ENCODE data around the gene DAB2IP.

DAB2IP gene

DNA sequence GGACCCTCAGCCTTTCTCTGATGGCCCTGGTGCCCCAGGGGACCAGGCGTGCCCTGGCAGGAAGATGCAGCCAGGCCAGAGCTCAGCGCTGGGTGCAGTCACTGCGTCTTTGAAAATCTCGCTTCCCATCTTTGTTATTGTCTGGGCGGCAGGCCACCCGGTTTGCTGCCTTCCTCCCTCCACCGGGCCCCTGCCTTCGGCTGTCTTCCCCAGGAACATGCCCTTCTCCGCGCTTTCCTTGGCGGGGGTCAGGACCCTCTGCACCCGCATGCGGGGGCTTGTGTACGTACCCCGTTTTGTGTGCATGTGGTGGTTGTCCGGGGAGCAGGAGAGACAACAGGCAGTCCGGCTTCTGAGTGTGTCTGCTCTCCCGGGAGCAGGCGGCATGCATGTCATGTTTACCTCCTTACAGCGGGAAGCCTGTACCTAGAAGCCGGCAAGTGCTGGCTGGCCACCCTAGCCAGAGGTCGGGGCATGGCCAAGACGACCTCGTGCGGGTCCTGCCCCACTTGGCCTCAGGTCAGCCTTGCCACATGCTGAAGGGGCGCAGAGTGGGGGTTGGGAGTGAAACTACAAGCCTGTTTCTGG, 49.5 kb downstream of the DAB2IP start (continued):
- TF ChIP-seq, protein P1, sequence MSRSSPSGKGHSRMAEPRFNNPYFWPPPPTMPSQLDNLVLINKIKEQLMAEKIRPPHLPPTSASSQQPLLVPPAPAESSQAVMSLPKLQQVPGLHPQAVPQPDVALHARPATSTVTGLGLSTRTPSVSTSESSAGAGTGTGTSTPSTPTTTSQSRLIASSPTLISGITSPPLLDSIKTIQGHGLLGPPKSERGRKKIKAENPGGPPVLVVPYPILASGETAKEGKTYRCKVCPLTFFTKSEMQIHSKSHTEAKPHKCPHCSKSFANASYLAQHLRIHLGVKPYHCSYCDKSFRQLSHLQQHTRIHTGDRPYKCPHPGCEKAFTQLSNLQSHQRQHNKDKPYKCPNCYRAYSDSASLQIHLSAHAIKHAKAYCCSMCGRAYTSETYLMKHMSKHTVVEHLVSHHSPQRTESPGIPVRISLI (tag by site-specific recombination; IDR thresholded peaks at IDR 0.05): no peak
- TF ChIP-seq SP3 (tag by site-specific recombination; IDR thresholded peaks at IDR 0.05) (no peak), ZNF280C (tag by site-specific recombination; IDR thresholded peaks at IDR 0.05) (no peak), ZNF114 (tag by site-specific recombination; IDR thresholded peaks at IDR 0.05) (no peak)
- TF ChIP-seq, protein P2, sequence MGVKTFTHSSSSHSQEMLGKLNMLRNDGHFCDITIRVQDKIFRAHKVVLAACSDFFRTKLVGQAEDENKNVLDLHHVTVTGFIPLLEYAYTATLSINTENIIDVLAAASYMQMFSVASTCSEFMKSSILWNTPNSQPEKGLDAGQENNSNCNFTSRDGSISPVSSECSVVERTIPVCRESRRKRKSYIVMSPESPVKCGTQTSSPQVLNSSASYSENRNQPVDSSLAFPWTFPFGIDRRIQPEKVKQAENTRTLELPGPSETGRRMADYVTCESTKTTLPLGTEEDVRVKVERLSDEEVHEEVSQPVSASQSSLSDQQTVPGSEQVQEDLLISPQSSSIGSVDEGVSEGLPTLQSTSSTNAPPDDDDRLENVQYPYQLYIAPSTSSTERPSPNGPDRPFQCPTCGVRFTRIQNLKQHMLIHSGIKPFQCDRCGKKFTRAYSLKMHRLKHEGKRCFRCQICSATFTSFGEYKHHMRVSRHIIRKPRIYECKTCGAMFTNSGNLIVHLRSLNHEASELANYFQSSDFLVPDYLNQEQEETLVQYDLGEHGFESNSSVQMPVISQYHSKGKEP (tag by site-specific recombination; IDR thresholded peaks at IDR 0.05): no peak

- no peak overlapping the region for H3K27ac ChIP-seq (ENCODE audit: extremely low read depth, low read depth, low read length)
- no peak for TF ChIP-seq ZNF394 (tag by site-specific recombination; IDR thresholded peaks at IDR 0.05; ENCODE audit: borderline replicate concordance)
- TF ChIP-seq ZFHX2 (tag by site-specific recombination; conservative IDR thresholded peaks at IDR 0.05): peak; percentile 14; the same call in 1 of the 2 replicates
- no peaks in the 10 kb centered on the region for H3K36me3 ChIP-seq (ENCODE audit: control insufficient read depth in 2 of 2, insufficient read depth in 1 of 2, low read length in 2 of 2)
- H3K9me3 ChIP-seq (ENCODE audit: control insufficient read depth, insufficient read depth, low read depth, low read length): no peaks in the 10 kb centered on the region
- ChIA-PET POLR2A (no interaction called here), CTCF (interaction anchor here (0.6 kb wide), 2 partner anchors 278 to 681 kb away, joined by 3 read pairs; no protein-coding TSS in a partner anchor)
- H3K4me3 ChIP-seq (ENCODE audit: low read depth, low read length): no peak overlapping the region
- no peaks in the 10 kb centered on the region; the same call in 1 of the 2 replicates for H3K4me1 ChIP-seq (ENCODE audit: control insufficient read depth, insufficient read depth, low read length)
These were observed 50.4 kb downstream of the DAB2IP start for GRCh38 chr9:121701736-121702261.

DNA sequence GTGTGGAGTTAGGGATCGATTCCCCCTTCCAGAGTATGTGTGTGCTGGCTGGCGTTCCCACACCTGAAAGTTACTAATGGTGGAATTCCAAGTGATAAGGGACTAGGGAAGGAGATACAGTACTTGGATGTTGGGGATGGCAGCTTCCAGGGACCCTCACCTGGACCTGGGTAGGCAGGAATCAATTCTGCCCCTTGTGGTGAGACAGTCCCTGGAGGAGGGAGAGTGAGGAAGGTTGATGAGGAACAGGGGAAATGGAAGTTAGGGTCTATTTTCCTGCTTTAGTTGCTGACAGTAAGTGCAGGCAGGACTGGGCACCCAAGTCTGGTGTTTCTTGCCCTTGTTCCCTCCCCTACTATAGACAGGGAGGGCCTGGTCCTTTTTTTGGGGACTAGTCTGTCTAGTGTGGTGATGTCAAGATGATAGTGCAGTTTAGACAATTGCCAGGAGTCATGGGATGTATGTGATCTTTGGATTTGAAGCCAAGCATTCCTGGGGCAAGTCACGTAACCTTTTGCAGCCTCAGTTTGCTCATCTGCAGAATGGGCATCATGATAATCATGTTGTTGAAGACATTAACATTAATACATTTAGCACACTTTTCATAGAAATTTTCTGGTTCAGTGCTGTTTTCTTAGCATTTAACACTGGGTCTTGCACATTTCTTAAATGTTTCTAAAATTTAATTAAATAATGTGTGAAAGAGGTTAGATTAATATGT, 51.7 kb downstream of the DAB2IP start:
- ChIA-PET POLR2A (interaction anchor here (0.6 kb wide), 1 partner anchor 482 kb away, joined by 3 read pairs; no protein-coding TSS in a partner anchor), CTCF (interaction anchor here (0.7 to 1.2 kb wide), 3 partner anchors 82 to 445 kb away, joined by 3 to 5 read pairs (median 3); no protein-coding TSS in a partner anchor)
- no peaks in the 10 kb centered on the region; the same call in 1 of the 2 replicates for H3K4me1 ChIP-seq (ENCODE audit: control insufficient read depth, insufficient read depth, low read length)
- no peaks in the 10 kb centered on the region for H3K36me3 ChIP-seq (ENCODE audit: control insufficient read depth in 2 of 2, insufficient read depth in 1 of 2, low read length in 2 of 2)
- no peak overlapping the region for H3K27ac ChIP-seq (ENCODE audit: extremely low read depth, low read depth, low read length)
- H3K4me3 ChIP-seq (ENCODE audit: low read depth, low read length): no peak overlapping the region
- H3K9me3 ChIP-seq (ENCODE audit: control insufficient read depth, insufficient read depth, low read depth, low read length): no peaks in the 10 kb centered on the region
- TF ChIP-seq ZNF660 (tag by site-specific recombination; IDR thresholded peaks at IDR 0.05) (no peak), ZNF600 (tag by site-specific recombination; IDR thresholded peaks at IDR 0.05) (0 out of 2 replicates have a peak, but pooled peaks have one; percentile 16), ZNF391 (tag by site-specific recombination; IDR thresholded peaks at IDR 0.05; ENCODE audit: borderline replicate concordance, low read depth) (no peak), ZBTB48 (tag by site-specific recombination; IDR thresholded peaks at IDR 0.05) (peak; percentile 95), ZNF426 (tag by site-specific recombination; IDR thresholded peaks at IDR 0.05) (no peak)

- ChIA-PET POLR2A (no interaction called here), CTCF (no interaction called here)
- TF ChIP-seq BCL11A (tag by site-specific recombination; IDR thresholded peaks at IDR 0.05; ENCODE audit: low read depth): no peak
- TF ChIP-seq ZNF555 (tag by site-specific recombination; conservative IDR thresholded peaks at IDR 0.05): no peak
- no peak for TF ChIP-seq ZNF23 (tag by site-specific recombination; IDR thresholded peaks at IDR 0.05; ENCODE audit: borderline replicate concordance)
- no peak for TF ChIP-seq ZNF664 (tag by site-specific recombination; IDR thresholded peaks at IDR 0.05)
- TF ChIP-seq ZNF146 (tag by site-specific recombination; IDR thresholded peaks at IDR 0.05): no peak
- no peak for TF ChIP-seq ZNF837 (tag by site-specific recombination; IDR thresholded peaks at IDR 0.05)
- no peak for TF ChIP-seq TSHZ1 (tag by site-specific recombination; IDR thresholded peaks at IDR 0.05; ENCODE audit: borderline replicate concordance)
These were observed 52.8 kb downstream of the DAB2IP start for GRCh38 chr9:121704281-121704680.

More at GRCh38 chr9:121704281-121704680, 52.8 kb downstream of the DAB2IP start:
- H3K4me1 ChIP-seq (ENCODE audit: control insufficient read depth, insufficient read depth, low read length): no peaks in the 10 kb centered on the region; the same call in 1 of the 2 replicates
- H3K27ac ChIP-seq (ENCODE audit: extremely low read depth, low read depth, low read length): no peak overlapping the region
- no peaks in the 10 kb centered on the region for H3K36me3 ChIP-seq (ENCODE audit: control insufficient read depth in 2 of 2, insufficient read depth in 1 of 2, low read length in 2 of 2)
- no peaks in the 10 kb centered on the region for H3K9me3 ChIP-seq (ENCODE audit: control insufficient read depth, insufficient read depth, low read depth, low read length)
- H3K4me3 ChIP-seq (ENCODE audit: low read depth, low read length): no peak overlapping the region
